DMS53 treated with DMSO at 0.1 percent for 48 hours (cell line): ENCODE results near the gene PSMA7.
A peak's percentile ranks its signal among the peaks of the same experiment; 100 is the strongest.

Experiments used
- DNase-seq: peaks from one replicate; lab custom pipeline; 2025; ENCODE audit not compliant: unreplicated experiment; lab: John Stamatoyannopoulos, UW

Gene PSMA7

GRCh38 chr20:62096421-62097380, 46.5 kb downstream of the PSMA7 start:
- DNase-seq = no peak

- no peak for DNase-seq
Observed at GRCh38 chr20:62089393-62089792, 53.8 kb downstream of the PSMA7 start.

GRCh38 chr20:62088258-62089127, 54.7 kb downstream of the PSMA7 start:
- peak; percentile 85 for DNase-seq

- DNase-seq = no peak
Observed at GRCh38 chr20:62087632-62088031, 55.6 kb downstream of the PSMA7 start.

GRCh38 chr20:62087227-62087626, 56.0 kb downstream of the PSMA7 start:
- no peak for DNase-seq
